Left ventricle myocardium inferior (tissue), 1 donor: ENCODE results near the gene PRDM2. TPM values are rescaled to one million over a fixed set of nuclear protein-coding genes. Genes with fewer than 3 reads are reported as not detected.

ENCODE experiments used
- DNase-seq: peaks from one replicate; pipeline ENCODE4 v3.0.0-alpha.2; 2020
- H3K27ac ChIP-seq: fragments of 200-600 bp; replicated peaks from 2 replicates; pipeline ENCODE4 v1.8.0; 2021
- H3K27me3 ChIP-seq: fragments of 200-600 bp; 2 replicates; pipeline ENCODE4 v1.8.0; 2021; ENCODE audit warnings: low read depth
- H3K36me3 ChIP-seq: fragments of 200-600 bp; 2 replicates; pipeline ENCODE4 v1.8.0; 2021
- H3K4me1 ChIP-seq: fragments of 200-600 bp; 2 replicates; pipeline ENCODE4 v1.8.0; 2021
- H3K4me3 ChIP-seq: fragments of 200-600 bp; 2 replicates; pipeline ENCODE4 v1.8.0; 2021; ENCODE audit warnings: mild to moderate bottlenecking, moderate library complexity
- H3K9me3 ChIP-seq: fragments of 200-600 bp; replicated peaks from 2 replicates; pipeline ENCODE4 v1.8.0; 2021
- CTCF ChIP-seq: fragments of 200-600 bp; IDR thresholded peaks from 2 replicates; pipeline ENCODE4 v1.8.0; 2021; ENCODE audit warnings: antibody characterized with exemption, mild to moderate bottlenecking, borderline replicate concordance
- intact Hi-C: fragments of 100-400 bp; cut with micrococcal nuclease; formaldehyde crosslinking; loops from one replicate; pipeline ENCODE4 v1.11.0; 2022
- total RNA-seq: library from RNA; stranded (reverse); fragmentation: NEBNext Ultra II Directional; extraction: Animal tissue kit (Norgen Biotek cat#: 25700); gene quantifications from one replicate; pipeline ENCODE4 v1.2.1, GENCODE V29; 2021
- donor health status: DM: no; HTN: yes; CAD: no; lungs with severe emphysema.

Gene PRDM2
- total RNA-seq, 1 donor from 2014 or later, result 36.1 TPM

GRCh38 chr1:13781907-13782633 lies 82.1 kb downstream of the PRDM2 start:
- H3K36me3 ChIP-seq, result peaks cover 67% of the 10 kb centered on the region

GRCh38 chr1:13782634-13783360 lies 82.8 kb downstream of the PRDM2 start:
- no peak for TF ChIP-seq CTCF

More at GRCh38 chr1:13781907-13782633, 82.1 kb downstream of the PRDM2 start:
- no peak overlapping the region for H3K4me3 ChIP-seq
- DNase-seq, result no peak
- H3K4me1 ChIP-seq, result peaks cover 48% of the 10 kb centered on the region
- H3K27me3 ChIP-seq, result no peaks in the 10 kb centered on the region
- no peak overlapping the region for H3K27ac ChIP-seq
- intact Hi-C loops, result no loop called here
- no peak for TF ChIP-seq CTCF
- no peaks in the 10 kb centered on the region for H3K9me3 ChIP-seq

GRCh38 chr1:13783551-13783950 lies 83.6 kb downstream of the PRDM2 start:
- Histone ChIP-seq H3K9me3 (no peaks in the 10 kb centered on the region), H3K4me3 (no peak overlapping the region), H3K4me1 (peaks cover 51% of the 10 kb centered on the region), H3K36me3 (peaks cover 61% of the 10 kb centered on the region), H3K27me3 (no peaks in the 10 kb centered on the region), H3K27ac (no peak overlapping the region)
- no peak for TF ChIP-seq CTCF
- DNase-seq, result no peak
- intact Hi-C loops, result no loop called here

More at GRCh38 chr1:13782634-13783360, 82.8 kb downstream of the PRDM2 start:
- Histone ChIP-seq H3K27ac (no peak overlapping the region), H3K9me3 (no peaks in the 10 kb centered on the region), H3K36me3 (peaks cover 62% of the 10 kb centered on the region), H3K27me3 (no peaks in the 10 kb centered on the region), H3K4me1 (peaks cover 48% of the 10 kb centered on the region), H3K4me3 (no peak overlapping the region)
- no peak for DNase-seq
- intact Hi-C loops, result no loop called here

GRCh38 chr1:13784971-13785370 lies 85.0 kb downstream of the PRDM2 start:
- H3K9me3 ChIP-seq, result no peaks in the 10 kb centered on the region
- no peak overlapping the region for H3K27ac ChIP-seq
- no peak overlapping the region for H3K4me3 ChIP-seq
- intact Hi-C loops, result no loop called here
- DNase-seq, result no peak
- H3K36me3 ChIP-seq, result peaks cover 60% of the 10 kb centered on the region
- no peak for TF ChIP-seq CTCF
- peaks cover 51% of the 10 kb centered on the region for H3K4me1 ChIP-seq
- H3K27me3 ChIP-seq, result no peaks in the 10 kb centered on the region

- no peak for DNase-seq
- Histone ChIP-seq H3K4me1 (peaks cover 49% of the 10 kb centered on the region), H3K27ac (no peak overlapping the region), H3K4me3 (no peak overlapping the region), H3K9me3 (no peaks in the 10 kb centered on the region), H3K36me3 (peaks cover 54% of the 10 kb centered on the region), H3K27me3 (no peaks in the 10 kb centered on the region)
- intact Hi-C loops, result no loop called here
- TF ChIP-seq CTCF, result no peak
Observed at GRCh38 chr1:13786541-13786940, 86.6 kb downstream of the PRDM2 start.
